Cardiac septum (tissue), 1 donor: ENCODE results near the gene CPEB4. TPM values are rescaled to one million over a fixed set of nuclear protein-coding genes. Genes with fewer than 3 reads are reported as not detected.
A peak's percentile ranks its signal among the peaks of the same experiment; 100 is the strongest.

Experiments used
- DNase-seq: peaks from one replicate; pipeline ENCODE4 v3.0.0-alpha.2; 2020; ENCODE audit warnings: low spot score
- intact Hi-C: fragments of 100-400 bp; cut with DNase I; formaldehyde crosslinking; loops from one replicate; pipeline ENCODE4 v1.14.0; 2022
- long read RNA-seq: library from polyadenylated mRNA; unstranded; transcript quantifications from one replicate; pipeline ENCODE4 v2.0.0, GENCODE V29; 2021
- total RNA-seq: library from RNA; stranded (reverse); fragmentation: NEBNext Ultra II Directional; extraction: Animal tissue kit (Norgen Biotek cat#: 25700); gene quantifications from one replicate; pipeline ENCODE4 v1.2.1, GENCODE V29; 2021
- donor health status: DM: no; HTN: no; CAD: no.

Gene CPEB4
- total RNA-seq = 187 TPM
- long read RNA-seq, transcript CPEB4-208 (8 exons, 2,607 nt) = major isoform, 21 of 85 reads
- long read RNA-seq, partial matches to known transcripts = 15 of 85 reads
- long read RNA-seq, other reads (novel, unspliced or antisense) = 46 of 85 reads

GRCh38 chr5:173887610-173888472 is at the start of gene CPEB4:
TSS of gene CPEB4 (plus strand) at chr5:173888349. CDS start at chr5:173889734, 1,385 bp downstream.
- peak; percentile 99 for DNase-seq
- intact Hi-C loops = loop anchor here (2.0 to 5.0 kb wide), 4 partner anchors 27 to 271 kb away; partner anchors contain the start of gene BOD1

- intact Hi-C loops = no loop called here
- no peak for DNase-seq
Observed at GRCh38 chr5:173839117-173839713, 48.9 kb upstream of the CPEB4 start.

GRCh38 chr5:173840111-173840983 is 47.8 kb upstream of the CPEB4 start:
- no peak for DNase-seq
- intact Hi-C loops = no loop called here

- intact Hi-C loops = no loop called here
- no peak for DNase-seq
Observed at GRCh38 chr5:173841710-173842109, 46.4 kb upstream of the CPEB4 start.

GRCh38 chr5:173843794-173844193 is 44.4 kb upstream of the CPEB4 start:
- DNase-seq = no peak
- intact Hi-C loops = no loop called here

- intact Hi-C loops = no loop called here
- DNase-seq = no peak
Observed at GRCh38 chr5:173845321-173845720, 42.8 kb upstream of the CPEB4 start.

- DNase-seq = no peak
- intact Hi-C loops = no loop called here
Observed at GRCh38 chr5:173846929-173847501, 41.1 kb upstream of the CPEB4 start.

- intact Hi-C loops = no loop called here
Observed at GRCh38 chr5:173848986-173849596, 39.1 kb upstream of the CPEB4 start.

GRCh38 chr5:173849908-173850307 is 38.2 kb upstream of the CPEB4 start:
- no peak for DNase-seq
- intact Hi-C loops = no loop called here

More at GRCh38 chr5:173848986-173849596, 39.1 kb upstream of the CPEB4 start:
- DNase-seq = no peak

- no peak for DNase-seq
- intact Hi-C loops = no loop called here
Observed at GRCh38 chr5:173850659-173851058, 37.5 kb upstream of the CPEB4 start.

- intact Hi-C loops = no loop called here
- no peak for DNase-seq
Observed at GRCh38 chr5:173851595-173852243, 36.4 kb upstream of the CPEB4 start.

GRCh38 chr5:173852790-173853359 is 35.3 kb upstream of the CPEB4 start:
- intact Hi-C loops = no loop called here
- DNase-seq = no peak

- DNase-seq = no peak
- intact Hi-C loops = no loop called here
Observed at GRCh38 chr5:173853370-173854131, 34.6 kb upstream of the CPEB4 start.

- intact Hi-C loops = loop anchor here (5.0 kb wide), 1 partner anchor 93 kb away; no protein-coding TSS in a partner anchor
- DNase-seq = no peak
Observed at GRCh38 chr5:173855162-173855994, 32.8 kb upstream of the CPEB4 start.

- DNase-seq = no peak
- intact Hi-C loops = loop anchor here (5.0 kb wide), 1 partner anchor 94 kb away; no protein-coding TSS in a partner anchor
Observed at GRCh38 chr5:173855995-173856656, 32.0 kb upstream of the CPEB4 start.

- intact Hi-C loops = loop anchor here (5.0 kb wide), 1 partner anchor 95 kb away; no protein-coding TSS in a partner anchor
Observed at GRCh38 chr5:173857234-173857633, 30.9 kb upstream of the CPEB4 start.

More at GRCh38 chr5:173857234-173857633, 30.9 kb upstream of the CPEB4 start:
- no peak for DNase-seq
